Mammary epithelial cell (primary cell): Measurements from ENCODE around the gene TSNAX.

ENCODE experiments used
- EZH2 ChIP-seq: IDR thresholded peaks from 2 replicates; pipeline ENCODE4 v1.6.1; 2012; ENCODE audit warnings: low read length, inconsistent platforms, borderline replicate concordance
- TF ChIP-seq, protein P1 (sequence below), 2 donors: IDR thresholded peaks in 1 of 2; conservative IDR thresholded peaks in 1 of 2; 2 replicates each; pipeline ENCODE4 v1.5.1; 2011 to 2012; ENCODE audit warnings: inconsistent platforms in 2 of 2, low read length in 2 of 2, mild to moderate bottlenecking in 2 of 2, control low read depth in 1 of 2, low read depth in 1 of 2; ENCODE audit not compliant: insufficient read depth in 1 of 2; ENCODE audit errors: extremely low read depth in 1 of 2

DNA sequence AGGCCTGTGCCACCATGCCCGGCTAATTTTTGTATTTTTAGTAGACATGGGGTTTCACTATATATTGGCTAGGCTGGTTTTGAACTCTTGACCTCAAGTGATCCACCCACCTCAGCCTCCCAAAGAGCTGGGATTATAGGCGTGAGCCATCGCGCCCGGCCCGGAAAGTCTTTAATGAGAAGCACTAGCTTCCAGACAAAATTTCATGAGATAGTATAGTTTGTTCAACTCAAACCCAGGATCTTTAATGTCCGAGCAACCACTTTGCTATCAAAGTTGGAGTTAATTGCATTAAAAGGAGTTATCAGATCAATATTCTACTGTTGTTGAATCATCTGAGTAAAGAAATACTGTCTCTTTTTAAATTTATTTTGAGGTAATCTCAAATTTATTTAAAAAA lies 4.8 kb downstream of the TSNAX start:
- TF ChIP-seq, protein P1, sequence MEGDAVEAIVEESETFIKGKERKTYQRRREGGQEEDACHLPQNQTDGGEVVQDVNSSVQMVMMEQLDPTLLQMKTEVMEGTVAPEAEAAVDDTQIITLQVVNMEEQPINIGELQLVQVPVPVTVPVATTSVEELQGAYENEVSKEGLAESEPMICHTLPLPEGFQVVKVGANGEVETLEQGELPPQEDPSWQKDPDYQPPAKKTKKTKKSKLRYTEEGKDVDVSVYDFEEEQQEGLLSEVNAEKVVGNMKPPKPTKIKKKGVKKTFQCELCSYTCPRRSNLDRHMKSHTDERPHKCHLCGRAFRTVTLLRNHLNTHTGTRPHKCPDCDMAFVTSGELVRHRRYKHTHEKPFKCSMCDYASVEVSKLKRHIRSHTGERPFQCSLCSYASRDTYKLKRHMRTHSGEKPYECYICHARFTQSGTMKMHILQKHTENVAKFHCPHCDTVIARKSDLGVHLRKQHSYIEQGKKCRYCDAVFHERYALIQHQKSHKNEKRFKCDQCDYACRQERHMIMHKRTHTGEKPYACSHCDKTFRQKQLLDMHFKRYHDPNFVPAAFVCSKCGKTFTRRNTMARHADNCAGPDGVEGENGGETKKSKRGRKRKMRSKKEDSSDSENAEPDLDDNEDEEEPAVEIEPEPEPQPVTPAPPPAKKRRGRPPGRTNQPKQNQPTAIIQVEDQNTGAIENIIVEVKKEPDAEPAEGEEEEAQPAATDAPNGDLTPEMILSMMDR (conservative IDR thresholded peaks at IDR 0.05 in 1 of 2, IDR thresholded peaks at IDR 0.05 in 1 of 2; ENCODE audit: extremely low read depth in 1 of 2, insufficient read depth in 1 of 2, low read depth in 1 of 2, low read length in 2 of 2): no peak
- TF ChIP-seq EZH2: no peak
